HL-60 (cell line): Measurements from ENCODE around the gene SPX.

Source experiments
- CTCF ChIP-seq: IDR thresholded peaks from one replicate; pipeline ENCODE4 v1.5.1; 2011; ENCODE audit warnings: low read length, control low read depth, inconsistent platforms; ENCODE audit not compliant: insufficient read depth
- GABPA ChIP-seq: IDR thresholded peaks from 2 replicates; pipeline ENCODE4 v1.6.1; 2012; ENCODE audit warnings: low read depth
- POLR2AphosphoS5 ChIP-seq: IDR thresholded peaks from 2 replicates; pipeline ENCODE4 v1.6.1; 2012; ENCODE audit warnings: low read depth
- REST ChIP-seq: IDR thresholded peaks from 2 replicates; pipeline ENCODE4 v1.6.1; 2012; ENCODE audit warnings: low read depth; ENCODE audit not compliant: insufficient replicate concordance

- TF ChIP-seq CTCF, result no peak
- TF ChIP-seq GABPA, result no peak
- TF ChIP-seq REST, result no peak
- TF ChIP-seq POLR2AphosphoS5, result no peak
Measured at GRCh38 chr12:21573733-21574358, 47.8 kb downstream of the SPX start.
